COLO829 (cell line): ENCODE data around the gene ATP6V0A1.
"Not testable (repeated sequence)": the region's sequence is repeated elsewhere in the genome, so short reads cannot be mapped to it uniquely, and the experiment has no call there.

Experiments used
- DNase-seq: peaks from one replicate; pipeline ENCODE4 v3.0.0; 2012; ENCODE audit warnings: low spot score

Gene ATP6V0A1

GRCh38 chr17:42458497-42459255 lies at the start of gene ATP6V0A1:
TSS of gene ATP6V0A1 (plus strand) at chr17:42458878. CDS start at chr17:42460895, 2,017 bp downstream.
- DNase-seq, result peak; percentile 81

GRCh38 chr17:42409523-42410318 lies 49.0 kb upstream of the ATP6V0A1 start:
- peak; percentile 68 for DNase-seq

- DNase-seq, result no peak
Measured at GRCh38 chr17:42410319-42410685, 48.4 kb upstream of the ATP6V0A1 start.

GRCh38 chr17:42411361-42411760 lies 47.3 kb upstream of the ATP6V0A1 start:
- no peak for DNase-seq

GRCh38 chr17:42411905-42412679 lies 46.6 kb upstream of the ATP6V0A1 start:
- DNase-seq, result no peak

- no peak for DNase-seq
Measured at GRCh38 chr17:42413464-42414040, 45.1 kb upstream of the ATP6V0A1 start.

GRCh38 chr17:42414704-42415409 lies 43.8 kb upstream of the ATP6V0A1 start:
- DNase-seq, result no peak

- not testable (repeated sequence) for DNase-seq
Measured at GRCh38 chr17:42417981-42418380, 40.7 kb upstream of the ATP6V0A1 start.

GRCh38 chr17:42421136-42421506 lies 37.6 kb upstream of the ATP6V0A1 start:
- no peak for DNase-seq

- DNase-seq, result no peak
Measured at GRCh38 chr17:42421507-42422338, 37.0 kb upstream of the ATP6V0A1 start.

GRCh38 chr17:42422412-42422957 lies 36.2 kb upstream of the ATP6V0A1 start:
- DNase-seq, result no peak

GRCh38 chr17:42422958-42423712 lies 35.5 kb upstream of the ATP6V0A1 start, which contains the start of gene CAVIN1:
TSS of gene CAVIN1 (minus strand) at chr17:42423256. CDS start at chr17:42423097, 159 bp downstream.
- peak; percentile 66 for DNase-seq

- DNase-seq, result no peak
Measured at GRCh38 chr17:42423766-42424165, 34.9 kb upstream of the ATP6V0A1 start.

GRCh38 chr17:42424991-42425610 lies 33.6 kb upstream of the ATP6V0A1 start:
- no peak for DNase-seq

GRCh38 chr17:42428141-42428944 lies 30.3 kb upstream of the ATP6V0A1 start:
- DNase-seq, result peak; percentile 87

- DNase-seq, result no peak
Measured at GRCh38 chr17:42429726-42430447, 28.8 kb upstream of the ATP6V0A1 start.

GRCh38 chr17:42431758-42432161 lies 26.9 kb upstream of the ATP6V0A1 start:
- no peak for DNase-seq
